SU-DHL-6 (cell line): ENCODE data around the gene SLX4IP.

Experiments
- CTCF ChIP-seq: fragments of 200-600 bp; sonication (generic); IDR thresholded peaks from one replicate; pipeline ENCODE4 v1.5.1; 2017; ENCODE audit warnings: antibody characterized with exemption, mild to moderate bottlenecking, low read length, moderate library complexity; ENCODE audit not compliant: insufficient read depth, poor library complexity, severe bottlenecking
- EZH2phosphoT487 ChIP-seq: fragments of 200-600 bp; sonication (generic), shearing (Covaris generic); conservative IDR thresholded peaks from 2 replicates; pipeline ENCODE4 v1.6.1; 2018; ENCODE audit warnings: mild to moderate bottlenecking, antibody characterized with exemption, low read length, moderate library complexity, mixed read lengths

GRCh38 chr20:10497791-10498190 is 62.7 kb downstream of the SLX4IP start:
- TF ChIP-seq CTCF (no peak), EZH2phosphoT487 (no peak)
